ENCODE measurements around the gene WDR76.
"Not testable (repeated sequence)": the region's sequence is repeated elsewhere in the genome, so short reads cannot be mapped to it uniquely, and the experiment has no call there.

WDR76 gene

DNA sequence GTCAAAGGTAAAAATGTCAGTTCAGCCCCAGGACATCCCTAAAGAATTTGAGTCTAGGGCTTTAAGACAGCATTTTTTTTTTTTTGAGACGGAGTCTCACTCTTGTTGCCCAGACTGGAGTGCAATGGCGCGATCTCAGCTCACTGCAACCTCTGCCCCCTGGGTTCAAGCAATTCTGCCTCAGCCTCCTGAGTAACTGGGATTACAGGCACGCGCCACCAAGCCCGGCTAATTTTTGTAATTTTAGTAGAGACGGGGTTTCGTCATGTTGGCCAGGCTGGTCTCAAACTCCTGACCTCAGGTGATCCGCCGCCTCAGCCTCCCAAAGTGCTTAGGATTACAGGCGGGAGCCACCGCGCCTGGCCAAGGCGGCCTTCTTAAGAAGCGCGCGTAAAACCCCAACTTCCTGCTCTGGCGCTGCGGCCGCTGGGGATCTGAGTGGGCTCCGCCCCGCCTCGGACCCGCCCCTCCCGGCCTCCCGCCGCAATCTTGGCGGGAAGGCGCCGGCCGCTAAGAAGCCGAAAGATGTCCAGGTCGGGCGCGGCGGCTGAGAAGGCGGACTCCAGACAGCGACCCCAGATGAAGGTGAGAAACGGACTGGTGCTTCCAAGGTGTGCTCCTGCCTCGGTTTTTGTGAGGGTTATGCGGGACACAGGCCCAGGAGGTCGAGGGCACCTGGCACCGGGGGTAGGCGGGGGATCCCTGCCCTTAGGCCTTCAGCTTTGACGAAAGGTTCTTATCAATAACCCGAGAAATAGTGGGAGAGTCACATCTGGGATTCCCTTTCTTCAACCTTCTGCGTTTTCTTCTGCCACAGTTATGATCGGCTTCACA lies at the start of gene WDR76:
Gene WDR76, plus strand, starts transcription at position 495 of the 834 bp plus-strand sequence. Its CDS starts 31 bp downstream, at position 526.
- DNase-seq (ENCODE audit: low spot score), result peak; percentile 68

DNA sequence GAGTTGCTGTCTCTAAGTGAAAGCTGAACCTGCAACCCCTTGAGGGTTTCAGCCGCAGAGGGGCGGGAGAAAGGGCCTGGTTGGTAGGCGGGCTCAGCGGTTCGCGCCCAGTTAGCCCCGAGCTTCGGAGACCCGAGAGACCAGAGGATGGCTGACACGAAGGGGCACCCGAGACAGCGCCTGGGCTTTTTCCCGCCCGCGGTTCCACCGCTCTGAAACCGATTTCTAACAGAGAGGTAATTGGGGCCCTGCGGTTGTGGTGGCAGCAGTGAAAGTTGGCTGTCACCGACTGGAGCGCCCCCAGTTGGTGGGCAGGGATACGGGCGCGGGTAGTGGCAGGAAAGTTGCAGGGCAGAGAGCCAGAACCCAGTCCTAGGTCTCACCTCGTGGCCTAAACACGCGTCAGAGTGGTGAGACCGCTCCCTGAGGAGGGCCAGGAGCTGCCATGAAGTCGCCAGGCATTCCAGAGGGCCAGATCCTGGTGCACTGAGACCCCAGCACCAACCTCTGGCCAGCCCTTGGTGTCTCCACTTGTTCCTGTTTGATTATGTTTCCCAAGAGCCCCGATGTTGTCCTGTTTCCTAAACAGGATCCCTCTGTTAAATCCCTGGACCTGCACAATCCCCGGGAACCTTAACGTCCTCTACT lies 49.4 kb upstream of the WDR76 start:
- peak; percentile 79 for DNase-seq (ENCODE audit: low spot score)

DNA sequence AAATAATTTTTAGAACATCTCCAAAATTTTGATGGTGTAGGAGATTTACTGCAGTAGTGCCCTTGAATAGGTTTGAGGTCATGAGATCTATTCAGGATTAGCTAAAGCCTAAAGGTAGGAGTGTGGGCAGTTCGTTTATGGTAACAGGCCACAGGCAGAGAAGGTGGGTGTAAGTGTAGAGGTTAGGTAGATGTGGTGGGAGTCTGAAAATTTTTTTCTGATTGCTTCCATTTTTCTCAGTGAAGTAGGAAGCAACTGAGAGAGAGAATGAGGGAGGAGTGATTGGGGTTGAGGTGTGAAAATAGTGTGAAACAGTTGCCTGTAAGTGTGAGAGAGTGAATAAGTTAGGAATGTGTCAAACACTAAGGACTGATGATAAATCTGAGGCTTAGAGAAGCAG lies 47.8 kb upstream of the WDR76 start:
- no peak for DNase-seq (ENCODE audit: low spot score)

- DNase-seq (ENCODE audit: low spot score), result no peak
Observed at GRCh38 chr15:43789409-43789808, 37.4 kb upstream of the WDR76 start.

GRCh38 chr15:43791993-43792760 lies 34.6 kb upstream of the WDR76 start, which contains the start of gene SERF2:
TSS of gene SERF2 (plus strand) at chr15:43792320. CDS start at chr15:43792377, 57 bp downstream.
- peak; percentile 100 for DNase-seq (ENCODE audit: low spot score)

- peak; percentile 41 for DNase-seq (ENCODE audit: low spot score)
Observed at GRCh38 chr15:43792761-43793476, 33.9 kb upstream of the WDR76 start.

DNA sequence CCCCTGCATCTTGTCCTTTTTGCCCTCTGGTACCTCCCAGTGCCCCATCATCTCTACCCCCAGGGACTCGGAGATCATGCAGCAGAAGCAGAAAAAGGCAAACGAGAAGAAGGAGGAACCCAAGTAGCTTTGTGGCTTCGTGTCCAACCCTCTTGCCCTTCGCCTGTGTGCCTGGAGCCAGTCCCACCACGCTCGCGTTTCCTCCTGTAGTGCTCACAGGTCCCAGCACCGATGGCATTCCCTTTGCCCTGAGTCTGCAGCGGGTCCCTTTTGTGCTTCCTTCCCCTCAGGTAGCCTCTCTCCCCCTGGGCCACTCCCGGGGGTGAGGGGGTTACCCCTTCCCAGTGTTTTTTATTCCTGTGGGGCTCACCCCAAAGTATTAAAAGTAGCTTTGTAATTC lies 33.2 kb upstream of the WDR76 start:
- no peak for DNase-seq (ENCODE audit: low spot score)

- DNase-seq (ENCODE audit: low spot score), result no peak
Observed at GRCh38 chr15:43794269-43795037, 32.3 kb upstream of the WDR76 start.

GRCh38 chr15:43795197-43795596 lies 31.6 kb upstream of the WDR76 start:
- DNase-seq (ENCODE audit: low spot score), result no peak

- DNase-seq (ENCODE audit: low spot score), result no peak
Observed at GRCh38 chr15:43795997-43796396, 30.8 kb upstream of the WDR76 start.

- DNase-seq (ENCODE audit: low spot score), result no peak
Observed at GRCh38 chr15:43796566-43796965, 30.2 kb upstream of the WDR76 start.

DNA sequence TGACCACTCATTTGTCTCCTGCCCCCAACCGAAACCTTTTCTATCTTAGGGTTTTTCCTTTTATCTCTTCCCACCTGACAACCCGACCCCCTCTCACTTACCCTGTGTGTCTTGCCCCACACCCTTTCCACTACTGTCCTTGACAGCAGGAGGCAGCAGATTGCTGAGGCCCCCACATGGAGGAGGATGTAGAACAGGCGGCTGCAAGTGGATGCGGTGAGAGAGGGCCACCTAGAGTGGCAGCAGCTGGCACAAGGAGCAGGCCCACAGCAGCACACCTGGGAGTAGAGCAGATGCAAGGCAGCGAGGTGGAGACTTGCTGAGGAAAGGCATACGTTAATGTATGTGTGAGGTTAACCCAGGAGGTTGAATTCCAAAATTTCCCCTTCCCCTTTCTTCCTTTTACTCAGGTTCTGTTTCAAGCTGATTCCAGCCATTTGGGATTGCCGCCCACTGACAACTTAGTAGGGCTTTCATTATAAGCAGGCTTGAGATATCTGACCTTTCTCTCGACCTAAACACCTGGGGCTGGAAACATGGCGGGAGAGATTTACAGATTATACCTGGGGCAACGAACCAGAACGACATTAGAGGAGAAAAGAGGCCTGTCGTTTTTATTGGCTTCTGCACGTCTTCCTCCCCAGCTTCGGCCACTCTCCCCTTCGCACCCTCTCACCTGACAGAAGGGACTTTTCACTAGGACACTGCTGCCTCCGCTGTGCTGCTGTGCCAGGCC lies 27.4 kb upstream of the WDR76 start:
- DNase-seq (ENCODE audit: low spot score), result no peak

GRCh38 chr15:43799945-43800285 lies 26.9 kb upstream of the WDR76 start, which contains the start of gene SERINC4:
TSS of gene SERINC4 (minus strand) at chr15:43800220. CDS start at chr15:43799986, 234 bp downstream.
- no peak for DNase-seq (ENCODE audit: low spot score)

- DNase-seq (ENCODE audit: low spot score), result peak; percentile 92
Observed at GRCh38 chr15:43800286-43801141, 26.3 kb upstream of the WDR76 start, which contains the start of gene HYPK. TSS of gene HYPK (plus strand) at chr15:43800599. CDS start at chr15:43800623, 24 bp downstream.

- not testable (repeated sequence) for DNase-seq (ENCODE audit: low spot score)
Observed at GRCh38 chr15:43802676-43803075, 24.1 kb upstream of the WDR76 start.

DNA sequence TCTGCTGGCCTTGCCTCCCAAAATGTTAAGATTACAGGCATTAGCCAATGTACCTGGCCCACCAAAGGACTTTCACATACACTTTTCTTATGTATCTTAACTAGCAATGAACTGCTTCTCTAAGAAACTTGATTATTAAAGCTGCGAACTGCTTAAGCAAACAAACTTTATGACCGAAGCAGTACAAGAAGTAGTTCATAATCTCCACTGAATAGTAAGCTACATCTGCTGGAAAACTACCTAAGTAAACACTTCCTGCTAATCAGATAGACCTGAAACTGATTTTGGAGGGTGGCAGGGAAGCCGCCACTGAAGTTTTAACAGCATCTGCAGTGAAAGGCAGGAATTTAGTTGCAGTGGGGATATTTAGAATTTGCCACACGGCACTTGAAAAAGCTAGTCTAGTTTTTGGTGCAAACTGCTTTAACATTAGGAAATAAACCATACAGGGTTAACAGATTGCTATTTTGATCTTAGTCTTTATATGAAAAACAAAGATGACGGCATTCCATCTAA lies 18.3 kb upstream of the WDR76 start:
- DNase-seq (ENCODE audit: low spot score), result no peak

DNA sequence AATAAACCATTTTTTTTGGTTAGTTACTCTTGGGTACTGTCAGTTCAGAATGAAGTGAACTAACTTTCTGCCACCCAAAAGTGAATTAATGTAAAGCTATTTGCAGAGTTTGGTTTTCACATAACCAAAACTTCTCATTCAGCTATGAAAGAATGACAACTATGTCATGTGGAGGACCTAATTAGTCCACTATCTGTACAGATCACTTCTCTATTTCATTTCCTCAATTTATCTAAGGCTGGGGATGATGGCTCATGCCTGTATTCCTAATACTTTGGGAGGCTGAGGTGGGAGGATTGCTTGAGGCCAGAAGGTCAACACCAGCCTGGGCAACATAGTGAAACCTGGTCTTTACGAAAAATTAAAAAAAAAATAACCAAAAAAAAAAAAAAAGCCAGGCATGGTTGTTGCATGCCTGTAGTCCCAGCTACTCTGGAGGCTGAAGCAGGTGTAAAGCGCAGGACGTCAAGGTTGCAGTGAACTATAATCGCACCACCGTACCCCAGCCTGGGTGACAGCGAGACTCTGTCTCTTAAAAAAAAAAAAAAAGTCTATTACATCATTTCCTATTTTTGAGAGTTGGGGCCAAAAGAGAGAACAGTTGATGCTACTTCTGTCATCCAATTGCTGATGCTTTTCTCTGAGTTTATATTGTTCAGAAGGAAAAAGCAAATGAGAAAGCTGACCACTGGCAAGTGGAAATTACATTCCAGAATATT lies 17.7 kb upstream of the WDR76 start:
- DNase-seq (ENCODE audit: low spot score), result no peak

- not testable (repeated sequence) for DNase-seq (ENCODE audit: low spot score)
Observed at GRCh38 chr15:43815064-43815463, 11.7 kb upstream of the WDR76 start.
